Stimulated activated CD4-positive, alpha-beta T cell treated with anti-CD3 and anti-CD28 coated beads, Interleukin-2, amount 100 ng/mL, for 48 hours (primary cell): Measurements from ENCODE around the gene RRAS.
"Not testable (repeated sequence)": the region's sequence is repeated elsewhere in the genome, so short reads cannot be mapped to it uniquely, and the experiment has no call there.

ENCODE experiments used
- DNase-seq, 2 donors: peaks; one replicate each; pipeline ENCODE4 v3.0.0-alpha.2; 2020

RRAS gene

DNA sequence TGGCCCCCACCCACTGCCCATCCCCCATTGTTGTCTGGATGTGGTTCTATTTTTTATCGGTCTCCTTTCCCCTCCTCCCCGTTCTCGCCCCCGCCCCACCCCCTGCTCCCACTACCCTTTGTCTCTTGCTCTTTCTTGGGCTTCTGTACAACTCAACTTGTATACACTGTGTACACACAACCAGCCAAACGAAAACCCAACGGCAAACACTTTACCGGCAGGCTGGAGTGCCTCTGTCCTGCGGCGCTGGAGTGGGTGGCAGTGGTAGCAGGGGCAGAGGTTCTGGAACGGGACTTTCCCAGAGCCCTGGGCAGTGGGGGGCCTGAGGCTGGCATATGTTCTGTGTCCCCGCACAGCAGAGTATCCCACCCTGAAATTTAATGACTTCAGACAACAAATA is 13.7 kb downstream of the RRAS start:
- no peak for DNase-seq

- no peak for DNase-seq
These were observed 14.7 kb downstream of the RRAS start for GRCh38 chr19:49624967-49625910.

DNA sequence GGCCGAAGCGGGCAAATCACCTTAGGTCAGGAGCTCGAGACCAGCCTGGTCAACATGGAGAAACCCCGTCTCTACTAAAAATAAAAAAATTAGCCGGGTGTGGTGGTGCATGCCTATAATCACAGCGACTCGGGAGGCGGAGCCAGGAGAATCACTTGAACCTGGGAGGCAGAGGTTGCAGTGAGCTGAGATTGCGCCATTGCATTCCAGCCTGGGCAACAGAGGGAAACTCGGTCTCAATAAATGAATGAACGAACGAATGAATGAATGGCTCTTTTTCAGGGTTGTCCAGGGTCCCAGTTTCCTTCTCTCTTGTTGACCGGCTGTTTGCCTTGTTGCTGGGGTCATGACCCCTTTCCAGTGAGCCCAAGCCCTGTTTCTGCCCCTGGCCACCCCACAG is 22.1 kb downstream of the RRAS start:
- not testable (repeated sequence) for DNase-seq

DNA sequence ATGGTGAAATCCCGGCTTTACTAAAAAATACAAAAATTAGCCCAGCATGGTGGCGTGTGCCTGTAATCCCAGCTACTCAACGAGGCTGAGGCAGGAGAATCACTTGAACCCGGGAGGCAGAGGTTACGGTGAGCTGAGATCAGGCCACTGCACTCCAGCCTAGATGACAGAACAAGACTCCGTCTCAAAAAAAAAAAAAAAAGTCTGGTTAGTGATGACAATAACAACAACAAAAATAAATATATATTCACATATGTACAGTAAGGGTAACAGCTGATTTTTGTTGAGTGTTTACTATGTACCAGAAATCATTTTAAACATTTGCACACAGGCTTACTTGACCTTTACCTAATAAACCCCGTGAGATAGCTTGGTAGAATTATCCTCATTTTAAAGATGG is 23.0 kb downstream of the RRAS start:
- no peak for DNase-seq

- DNase-seq: no peak
These were observed 23.4 kb downstream of the RRAS start for GRCh38 chr19:49616532-49616931.

- DNase-seq: no peak
These were observed 24.1 kb downstream of the RRAS start for GRCh38 chr19:49615861-49616260.

DNA sequence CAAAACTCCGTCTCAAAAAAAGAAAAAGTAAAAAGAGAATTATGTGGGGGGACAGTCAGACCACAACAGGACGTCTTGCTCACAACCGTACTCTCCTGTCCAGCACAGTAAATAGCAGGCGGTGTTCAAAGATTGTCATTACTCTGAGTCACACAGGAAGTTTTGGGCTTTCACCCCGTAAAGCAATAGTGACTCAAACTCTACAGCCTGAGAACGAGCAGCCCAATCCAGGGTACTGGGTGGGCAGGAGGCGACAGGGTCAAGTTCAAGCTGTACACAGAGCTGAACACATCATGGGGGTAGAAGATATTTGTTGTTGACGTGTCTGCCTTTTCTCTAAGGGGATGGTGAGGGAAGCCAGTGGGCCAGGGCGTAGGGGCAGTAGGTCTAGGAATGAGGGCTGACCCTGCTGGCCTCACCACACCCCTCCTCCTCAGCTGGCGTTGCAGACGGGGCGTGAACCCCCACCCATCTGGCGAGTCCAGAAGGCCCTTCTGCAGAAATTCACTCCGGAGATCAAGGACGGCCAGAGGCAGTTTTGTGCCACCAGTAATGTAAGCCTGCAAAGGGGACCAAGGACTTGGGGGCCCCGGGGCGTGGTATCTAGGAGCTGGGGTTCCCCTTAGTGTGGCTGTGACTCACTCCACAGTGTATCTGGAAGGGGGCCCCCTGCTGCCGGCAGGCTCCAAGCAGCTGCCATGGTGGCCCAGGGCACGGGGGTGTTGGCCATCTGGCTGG is 25.7 kb downstream of the RRAS start:
- no peak for DNase-seq

DNA sequence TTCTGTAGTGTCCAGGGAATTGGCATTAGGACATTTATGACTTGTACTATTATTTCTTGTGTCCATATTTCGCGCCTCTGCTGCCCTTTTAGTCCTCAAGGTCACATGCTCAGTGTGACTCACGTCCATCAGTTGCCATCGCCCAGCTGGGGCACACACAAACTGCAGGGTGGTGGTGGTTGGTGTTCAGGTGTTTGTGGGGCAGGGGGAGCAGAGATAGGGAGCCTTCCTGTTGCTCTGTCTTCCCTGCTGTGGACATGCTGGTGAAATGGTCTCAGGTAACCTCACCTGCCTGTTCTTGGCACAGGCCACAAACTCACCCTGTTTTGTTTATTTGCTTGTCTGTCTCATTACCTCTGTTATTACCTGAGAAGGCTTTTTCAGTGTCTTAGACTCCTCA is 26.6 kb downstream of the RRAS start:
- no peak for DNase-seq

- DNase-seq: no peak
These were observed 30.3 kb downstream of the RRAS start for GRCh38 chr19:49609499-49610092.

GRCh38 chr19:49605605-49606004 is 34.3 kb downstream of the RRAS start:
- DNase-seq: no peak

DNA sequence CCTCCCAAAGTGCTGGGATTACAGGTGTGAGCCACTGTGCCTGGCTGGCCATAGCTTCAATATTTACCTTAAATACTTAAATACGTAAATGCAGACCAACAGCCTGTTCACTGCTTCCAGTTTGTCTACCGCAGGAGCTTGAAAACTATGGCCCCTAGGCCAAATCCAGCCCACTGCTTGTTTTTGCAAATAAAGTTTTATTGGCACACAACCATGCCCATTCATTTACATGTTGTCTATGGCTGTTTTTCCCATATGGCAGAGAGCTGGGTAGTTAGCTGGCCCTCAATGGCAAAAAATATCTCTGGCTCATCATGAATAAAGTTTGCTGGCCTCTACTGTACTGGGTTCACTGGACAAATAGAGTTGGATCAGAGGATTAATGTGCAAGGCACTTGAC is 37.1 kb downstream of the RRAS start:
- no peak for DNase-seq

DNA sequence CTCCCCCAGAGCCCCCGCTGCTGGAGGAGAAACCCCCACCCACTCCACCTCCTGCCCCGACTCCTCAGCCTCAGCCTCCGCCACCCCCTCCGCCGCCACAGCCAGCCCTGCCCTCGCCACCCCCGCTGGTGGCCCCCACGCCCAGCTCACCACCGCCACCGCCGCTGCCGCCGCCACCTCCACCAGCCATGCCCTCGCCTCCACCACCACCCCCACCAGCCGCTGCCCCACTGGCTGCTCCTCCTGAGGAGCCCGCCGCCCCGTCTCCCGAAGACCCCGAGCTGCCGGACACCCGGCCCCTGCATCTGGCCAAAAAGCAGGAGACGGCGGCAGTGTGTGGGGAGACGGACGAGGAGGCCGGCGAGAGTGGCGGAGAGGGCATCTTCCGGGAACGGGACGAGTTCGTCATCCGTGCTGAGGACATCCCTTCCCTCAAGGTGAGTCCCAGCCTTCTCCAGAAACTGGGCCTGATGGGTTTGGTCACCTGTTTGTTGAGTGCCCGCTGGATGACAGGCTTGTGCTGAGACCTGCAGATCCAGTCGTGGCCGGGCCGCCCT is 38.4 kb downstream of the RRAS start:
- DNase-seq: no peak

DNA sequence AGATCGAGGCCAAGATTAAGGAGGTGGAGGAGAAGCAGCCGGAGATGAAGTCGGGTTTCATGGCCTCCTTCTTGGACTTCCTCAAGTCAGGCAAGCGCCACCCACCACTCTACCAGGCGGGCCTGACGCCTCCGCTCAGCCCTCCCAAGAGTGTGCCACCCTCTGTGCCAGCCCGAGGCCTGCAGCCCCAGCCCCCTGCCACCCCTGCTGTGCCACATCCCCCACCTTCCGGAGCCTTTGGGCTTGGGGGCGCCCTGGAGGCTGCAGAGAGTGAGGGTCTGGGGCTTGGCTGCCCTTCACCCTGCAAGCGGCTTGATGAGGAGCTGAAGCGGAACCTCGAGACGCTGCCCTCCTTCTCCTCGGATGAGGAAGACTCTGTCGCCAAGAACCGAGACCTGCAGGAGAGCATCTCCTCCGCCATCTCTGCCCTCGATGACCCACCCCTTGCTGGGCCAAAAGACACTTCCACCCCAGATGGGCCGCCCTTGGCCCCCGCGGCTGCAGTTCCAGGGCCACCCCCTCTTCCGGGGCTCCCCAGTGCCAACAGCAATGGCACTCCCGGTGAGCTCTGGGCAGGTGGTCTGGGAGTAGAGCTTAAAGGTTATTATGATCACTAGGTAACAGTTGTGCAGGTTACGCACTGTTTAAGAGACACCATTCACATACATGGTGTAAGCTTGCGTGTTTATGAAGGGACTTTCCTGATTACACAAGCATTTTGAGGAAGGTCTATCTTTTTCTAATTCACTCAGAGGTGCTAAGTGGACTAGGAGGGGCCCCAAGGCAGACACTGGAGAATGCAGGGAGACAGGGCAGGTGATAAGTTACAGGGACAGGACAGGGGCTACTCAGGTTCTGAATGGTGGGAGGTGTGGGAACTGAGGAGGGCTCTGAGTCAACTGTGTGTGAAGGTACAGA is 40.3 kb downstream of the RRAS start:
- DNase-seq: no peak

DNA sequence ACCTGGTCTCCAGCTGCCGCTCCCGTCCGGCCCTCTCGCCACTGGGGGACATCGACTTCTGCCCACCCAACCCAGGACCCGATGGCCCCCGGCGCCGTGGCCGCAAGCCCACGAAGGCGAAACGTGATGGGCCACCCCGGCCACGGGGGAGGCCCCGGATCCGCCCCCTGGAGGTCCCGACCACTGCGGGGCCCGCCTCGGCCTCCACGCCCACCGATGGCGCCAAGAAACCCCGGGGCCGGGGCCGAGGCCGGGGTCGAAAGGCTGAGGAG is 42.3 kb downstream of the RRAS start:
- no peak for DNase-seq

GRCh38 chr19:49596954-49597702 is 42.8 kb downstream of the RRAS start:
- DNase-seq: no peak

DNA sequence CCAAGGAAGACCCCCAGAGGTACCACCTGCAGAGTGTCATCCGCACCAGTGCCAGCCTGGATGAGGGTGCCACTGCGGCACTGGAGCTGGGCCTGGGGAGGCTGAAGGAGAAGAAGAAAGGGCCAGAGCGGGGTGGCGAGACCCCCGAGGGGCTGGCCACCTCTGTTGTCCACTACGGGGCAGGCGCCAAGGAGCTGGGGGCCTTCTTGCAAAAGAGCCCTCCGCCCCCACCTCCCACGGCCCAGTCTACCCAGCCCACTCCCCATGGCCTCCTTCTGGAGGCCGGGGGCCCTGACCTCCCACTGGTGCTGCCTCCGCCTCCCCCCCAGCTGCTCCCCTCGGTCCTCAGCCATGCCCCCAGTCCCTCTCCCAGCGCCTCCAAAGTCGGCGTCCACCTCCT is 43.5 kb downstream of the RRAS start:
- DNase-seq: no peak

DNA sequence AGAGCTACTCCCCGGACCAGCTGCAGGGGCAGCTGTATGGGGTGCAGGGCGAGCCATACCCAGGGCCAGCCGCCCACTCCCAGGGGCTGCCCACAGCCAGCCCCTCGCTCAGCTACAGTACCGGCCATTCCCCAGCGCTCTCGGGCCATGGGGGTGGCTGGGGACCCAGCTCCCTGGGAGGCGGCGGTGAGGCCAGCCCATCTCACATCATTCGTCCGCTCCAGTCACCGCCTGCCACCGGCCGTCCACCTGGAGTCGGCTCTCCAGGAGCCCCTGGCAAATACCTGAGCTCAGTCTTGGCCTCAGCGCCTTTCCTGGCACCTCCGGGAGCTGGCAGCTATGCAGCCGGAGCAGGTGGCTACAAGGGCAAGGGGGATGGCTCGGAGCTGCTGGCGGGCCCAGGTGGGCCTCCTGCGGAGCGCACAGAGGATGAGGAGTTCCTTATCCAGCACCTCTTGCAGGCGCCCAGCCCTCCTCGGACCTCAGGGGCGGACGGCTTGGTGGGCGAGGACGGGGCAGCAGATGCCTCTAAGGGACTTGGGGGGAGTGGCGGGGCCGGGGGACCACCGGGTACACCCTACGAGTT is 44.0 kb downstream of the RRAS start:
- no peak for DNase-seq

DNA sequence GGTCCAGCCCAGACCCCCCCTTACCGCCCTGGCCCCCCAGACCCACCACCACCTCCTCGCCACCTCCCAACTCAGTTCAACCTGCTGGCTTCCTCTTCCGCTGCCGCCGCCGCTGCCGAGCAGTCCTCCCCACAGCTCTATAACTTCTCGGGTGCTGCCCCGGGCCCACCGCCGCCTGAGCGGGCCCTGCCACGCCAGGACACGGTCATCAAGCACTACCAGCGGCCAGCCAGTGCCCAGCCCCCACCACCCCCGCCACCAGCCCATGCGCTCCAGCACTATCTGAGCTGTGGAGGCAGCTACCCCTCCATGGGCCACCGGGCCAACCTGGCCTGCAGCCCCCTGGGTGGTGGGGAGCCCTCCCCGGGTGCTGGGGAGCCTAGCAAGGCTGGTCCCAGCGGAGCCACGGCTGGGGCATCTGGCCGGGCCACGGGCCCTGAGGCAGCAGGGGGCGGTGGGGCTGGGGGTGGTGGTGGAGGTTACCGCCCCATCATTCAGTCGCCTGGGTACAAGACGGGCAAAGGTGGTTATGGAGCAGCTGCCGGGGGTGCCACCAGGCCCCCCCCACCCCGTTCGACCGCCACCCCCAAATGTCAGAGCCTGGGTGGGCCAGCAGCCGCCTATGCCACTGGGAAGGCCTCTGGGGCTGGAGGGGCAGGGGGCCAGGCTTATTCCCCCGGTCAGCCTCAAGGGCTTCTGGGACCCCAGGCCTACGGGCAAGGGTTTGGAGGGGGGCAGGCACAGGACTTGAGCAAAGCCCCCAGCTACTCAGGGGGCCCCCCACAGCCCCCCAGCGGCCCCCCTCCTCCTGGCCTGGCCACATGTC is 44.7 kb downstream of the RRAS start:
- no peak for DNase-seq

GRCh38 chr19:49594157-49594992 is 45.6 kb downstream of the RRAS start:
- DNase-seq: no peak
